ENCODE measurements around the gene PGAP1.

PGAP1 gene

DNA sequence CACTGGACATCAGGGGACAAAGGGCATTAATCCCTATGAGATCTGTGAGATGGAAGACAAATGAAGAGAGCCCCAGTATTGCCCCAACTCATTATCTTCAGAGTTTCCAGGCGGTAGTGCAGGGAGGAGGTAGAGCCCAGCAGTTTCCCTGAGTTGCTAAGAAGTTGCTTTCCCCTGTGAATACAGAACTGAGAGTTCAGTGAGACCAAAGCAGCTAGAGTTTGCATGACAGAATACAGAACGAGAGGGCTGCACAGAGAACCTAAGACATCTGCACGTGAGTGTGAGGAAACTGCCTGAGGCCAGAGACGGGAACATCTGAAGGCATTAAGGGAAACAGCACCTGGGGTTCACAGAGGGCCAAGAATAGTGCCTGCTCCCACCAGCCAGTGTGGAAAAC, 18.1 kb upstream of the PGAP1 start:
- TF ChIP-seq POLR2AphosphoS5 (IDR thresholded peaks at IDR 0.05; ENCODE audit: low read depth, low read length) = no peak
- TF ChIP-seq, protein P1, sequence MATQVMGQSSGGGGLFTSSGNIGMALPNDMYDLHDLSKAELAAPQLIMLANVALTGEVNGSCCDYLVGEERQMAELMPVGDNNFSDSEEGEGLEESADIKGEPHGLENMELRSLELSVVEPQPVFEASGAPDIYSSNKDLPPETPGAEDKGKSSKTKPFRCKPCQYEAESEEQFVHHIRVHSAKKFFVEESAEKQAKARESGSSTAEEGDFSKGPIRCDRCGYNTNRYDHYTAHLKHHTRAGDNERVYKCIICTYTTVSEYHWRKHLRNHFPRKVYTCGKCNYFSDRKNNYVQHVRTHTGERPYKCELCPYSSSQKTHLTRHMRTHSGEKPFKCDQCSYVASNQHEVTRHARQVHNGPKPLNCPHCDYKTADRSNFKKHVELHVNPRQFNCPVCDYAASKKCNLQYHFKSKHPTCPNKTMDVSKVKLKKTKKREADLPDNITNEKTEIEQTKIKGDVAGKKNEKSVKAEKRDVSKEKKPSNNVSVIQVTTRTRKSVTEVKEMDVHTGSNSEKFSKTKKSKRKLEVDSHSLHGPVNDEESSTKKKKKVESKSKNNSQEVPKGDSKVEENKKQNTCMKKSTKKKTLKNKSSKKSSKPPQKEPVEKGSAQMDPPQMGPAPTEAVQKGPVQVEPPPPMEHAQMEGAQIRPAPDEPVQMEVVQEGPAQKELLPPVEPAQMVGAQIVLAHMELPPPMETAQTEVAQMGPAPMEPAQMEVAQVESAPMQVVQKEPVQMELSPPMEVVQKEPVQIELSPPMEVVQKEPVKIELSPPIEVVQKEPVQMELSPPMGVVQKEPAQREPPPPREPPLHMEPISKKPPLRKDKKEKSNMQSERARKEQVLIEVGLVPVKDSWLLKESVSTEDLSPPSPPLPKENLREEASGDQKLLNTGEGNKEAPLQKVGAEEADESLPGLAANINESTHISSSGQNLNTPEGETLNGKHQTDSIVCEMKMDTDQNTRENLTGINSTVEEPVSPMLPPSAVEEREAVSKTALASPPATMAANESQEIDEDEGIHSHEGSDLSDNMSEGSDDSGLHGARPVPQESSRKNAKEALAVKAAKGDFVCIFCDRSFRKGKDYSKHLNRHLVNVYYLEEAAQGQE (IDR thresholded peaks at IDR 0.05; ENCODE audit: insufficient read depth in 1 of 2, low read depth in 2 of 2, low read length in 2 of 2) = no peak
- TF ChIP-seq TAF1 (IDR thresholded peaks at IDR 0.05; ENCODE audit: borderline replicate concordance, insufficient read depth, low read length) = no peak
- no peak for TF ChIP-seq SIN3A (IDR thresholded peaks at IDR 0.05; ENCODE audit: borderline replicate concordance, insufficient read depth, low read length)
- TF ChIP-seq FOXP2 (optimal IDR thresholded peaks at IDR 0.05; ENCODE audit: borderline replicate concordance, extremely low read depth, extremely low read length, insufficient read depth) = no peak

DNA sequence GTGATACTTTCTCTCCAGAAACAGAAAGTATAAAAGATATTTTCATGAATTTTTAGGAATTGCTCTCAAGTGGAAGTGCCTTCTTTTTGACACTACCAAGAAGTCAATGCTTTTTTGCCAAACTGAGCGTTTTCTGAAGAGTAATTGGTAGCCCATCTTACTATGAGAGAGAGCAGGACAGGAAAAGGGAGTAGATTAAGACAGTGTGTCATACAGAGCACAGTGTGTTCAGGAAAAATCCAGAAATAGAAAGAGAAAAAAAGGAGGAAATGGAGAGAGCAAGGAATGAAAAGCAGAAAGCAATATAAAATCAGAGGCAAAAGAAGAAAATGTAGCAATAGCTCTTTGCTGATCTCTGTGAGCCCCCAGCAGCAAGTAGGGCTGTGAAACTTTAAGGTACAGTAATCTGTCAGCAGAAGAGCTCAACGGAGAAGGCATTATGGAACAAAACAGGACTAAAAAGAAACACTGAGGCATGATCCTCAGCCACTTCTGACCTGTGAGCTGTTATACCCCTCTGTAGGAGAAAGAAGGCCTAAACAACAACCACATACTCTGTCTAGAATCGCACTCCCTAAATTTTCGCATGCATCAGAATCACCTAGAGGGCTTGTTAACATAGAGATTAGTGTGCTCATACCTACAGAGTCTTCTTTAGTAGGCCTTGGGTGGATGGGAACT, 15.0 kb upstream of the PGAP1 start:
- TF ChIP-seq SIN3A (IDR thresholded peaks at IDR 0.05; ENCODE audit: borderline replicate concordance, insufficient read depth, low read length) = no peak
- TF ChIP-seq TAF1 (IDR thresholded peaks at IDR 0.05; ENCODE audit: borderline replicate concordance, insufficient read depth, low read length) = no peak
- TF ChIP-seq, protein P1 (IDR thresholded peaks at IDR 0.05; ENCODE audit: insufficient read depth in 1 of 2, low read depth in 2 of 2, low read length in 2 of 2) = no peak
- no peak for TF ChIP-seq POLR2AphosphoS5 (IDR thresholded peaks at IDR 0.05; ENCODE audit: low read depth, low read length)
- TF ChIP-seq FOXP2 (optimal IDR thresholded peaks at IDR 0.05; ENCODE audit: borderline replicate concordance, extremely low read depth, extremely low read length, insufficient read depth) = no peak

DNA sequence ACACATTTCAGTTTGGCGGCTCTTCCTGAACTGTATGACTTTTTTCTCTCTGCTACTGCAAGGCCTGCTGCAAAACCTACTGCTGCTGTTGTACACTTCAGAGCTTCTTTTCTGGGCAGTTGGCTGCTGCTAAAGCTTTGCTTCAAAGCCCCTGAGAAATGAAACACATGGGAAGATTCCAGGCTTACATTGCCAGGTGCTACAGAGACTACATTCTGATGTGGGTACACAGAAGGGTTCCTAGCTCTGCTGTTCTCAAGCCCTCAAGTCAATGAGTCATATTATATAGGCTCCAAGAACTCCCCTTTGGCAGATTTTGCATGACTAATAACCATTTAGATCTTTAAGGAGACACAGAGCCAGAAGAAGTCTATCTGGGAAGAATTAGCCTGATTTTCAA, 12.9 kb upstream of the PGAP1 start:
- TF ChIP-seq SIN3A (IDR thresholded peaks at IDR 0.05; ENCODE audit: borderline replicate concordance, insufficient read depth, low read length) = no peak
- TF ChIP-seq TAF1 (IDR thresholded peaks at IDR 0.05; ENCODE audit: borderline replicate concordance, insufficient read depth, low read length) = no peak
- no peak for TF ChIP-seq POLR2AphosphoS5 (IDR thresholded peaks at IDR 0.05; ENCODE audit: low read depth, low read length)
- no peak for TF ChIP-seq FOXP2 (optimal IDR thresholded peaks at IDR 0.05; ENCODE audit: borderline replicate concordance, extremely low read depth, extremely low read length, insufficient read depth)
- TF ChIP-seq, protein P1 (IDR thresholded peaks at IDR 0.05; ENCODE audit: insufficient read depth in 1 of 2, low read depth in 2 of 2, low read length in 2 of 2) = no peak

DNA sequence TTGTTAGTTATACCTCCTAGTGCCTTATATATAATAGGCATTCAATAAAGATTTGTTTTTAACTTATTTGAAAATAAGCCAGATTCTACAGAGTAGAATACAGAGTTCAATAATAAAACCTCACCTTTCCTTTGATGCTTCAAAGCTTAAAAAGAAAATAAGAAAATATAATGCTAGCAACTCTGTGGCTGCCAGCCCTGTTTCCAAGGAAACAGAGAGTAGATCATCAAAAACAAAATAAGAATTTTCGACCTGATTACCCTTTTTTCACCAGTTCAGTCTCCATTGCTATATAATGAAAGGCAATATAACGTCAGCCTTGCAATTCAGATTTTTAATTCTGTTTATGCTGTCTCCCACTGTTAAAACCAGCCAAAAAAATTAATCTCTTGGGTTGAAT, 8.9 kb upstream of the PGAP1 start:
- TF ChIP-seq, protein P1 (IDR thresholded peaks at IDR 0.05; ENCODE audit: insufficient read depth in 1 of 2, low read depth in 2 of 2, low read length in 2 of 2) = no peak
- TF ChIP-seq POLR2AphosphoS5 (IDR thresholded peaks at IDR 0.05; ENCODE audit: low read depth, low read length) (no peak), TAF1 (IDR thresholded peaks at IDR 0.05; ENCODE audit: borderline replicate concordance, insufficient read depth, low read length) (no peak), FOXP2 (optimal IDR thresholded peaks at IDR 0.05; ENCODE audit: borderline replicate concordance, extremely low read depth, extremely low read length, insufficient read depth) (no peak), SIN3A (IDR thresholded peaks at IDR 0.05; ENCODE audit: borderline replicate concordance, insufficient read depth, low read length) (no peak)
